ENCODE measurements around the gene IGF1R.

Gene IGF1R

GRCh38 chr15:98800437-98801233 is 152.3 kb downstream of the IGF1R start:
- ATAC-seq (ENCODE audit: insufficient read depth, low read depth) (peak; percentile 35; the same call in 2 of the 3 replicates), DNase-seq (peak; percentile 28)
- Histone ChIP-seq H3K4me1 (ENCODE audit: insufficient read depth, low read length) (peaks cover 22% of the 10 kb centered on the region), H4K20me1 (ENCODE audit: insufficient read depth, low read length) (peaks cover 68% of the 10 kb centered on the region), H3K4me2 (ENCODE audit: insufficient read depth, low read length) (no peak overlapping the region), H3K9ac (ENCODE audit: low read depth, low read length) (no peak overlapping the region), H2AFZ (ENCODE audit: low read depth, low read length) (no peak overlapping the region), H3K4me3 (ENCODE audit: low read depth in 1 of 2, low read length in 2 of 2) (no peak overlapping the region), H3K36me3 (ENCODE audit: insufficient read depth, low read length) (no peaks in the 10 kb centered on the region), H3K27ac (ENCODE audit: low read length) (peak overlapping the region; percentile 15; the same call in 1 of the 2 replicates), H3K9me3 (ENCODE audit: insufficient read depth, low read length, severe bottlenecking) (no peaks in the 10 kb centered on the region), H3K79me2 (ENCODE audit: insufficient read depth, low read length) (peaks cover 67% of the 10 kb centered on the region), H3K27me3 (ENCODE audit: insufficient read depth, low read length, poor library complexity) (no peaks in the 10 kb centered on the region)
- no peak for TF ChIP-seq CTCF (IDR thresholded peaks at IDR 0.05; ENCODE audit: borderline replicate concordance, extremely low read depth, low read length, poor library complexity, severe bottlenecking)

GRCh38 chr15:98801234-98801561 is 152.9 kb downstream of the IGF1R start:
- H3K27ac ChIP-seq (ENCODE audit: low read length), result peak overlapping the region; percentile 15; the same call in 1 of the 2 replicates
- no peaks in the 10 kb centered on the region for H3K9me3 ChIP-seq (ENCODE audit: insufficient read depth, low read length, severe bottlenecking)
- H3K4me1 ChIP-seq (ENCODE audit: insufficient read depth, low read length), result peaks cover 22% of the 10 kb centered on the region
- H2AFZ ChIP-seq (ENCODE audit: low read depth, low read length), result no peak overlapping the region
- DNase-seq (peak; percentile 71), ATAC-seq (ENCODE audit: insufficient read depth, low read depth) (peak; percentile 89)
- TF ChIP-seq CTCF (IDR thresholded peaks at IDR 0.05; ENCODE audit: borderline replicate concordance, extremely low read depth, low read length, poor library complexity, severe bottlenecking) (no peak), EZH2 (IDR thresholded peaks at IDR 0.05; ENCODE audit: borderline replicate concordance, low read depth, low read length, severe bottlenecking) (no peak)
- H4K20me1 ChIP-seq (ENCODE audit: insufficient read depth, low read length), result peaks cover 69% of the 10 kb centered on the region
- H3K4me2 ChIP-seq (ENCODE audit: insufficient read depth, low read length), result no peak overlapping the region
- peaks cover 67% of the 10 kb centered on the region for H3K79me2 ChIP-seq (ENCODE audit: insufficient read depth, low read length)
- no peak overlapping the region for H3K4me3 ChIP-seq (ENCODE audit: low read depth in 1 of 2, low read length in 2 of 2)
- H3K36me3 ChIP-seq (ENCODE audit: insufficient read depth, low read length), result no peaks in the 10 kb centered on the region
- H3K9ac ChIP-seq (ENCODE audit: low read depth, low read length), result no peak overlapping the region
- no peaks in the 10 kb centered on the region for H3K27me3 ChIP-seq (ENCODE audit: insufficient read depth, low read length, poor library complexity)

GRCh38 chr15:98802187-98802586 is 153.8 kb downstream of the IGF1R start:
- Histone ChIP-seq H4K20me1 (ENCODE audit: insufficient read depth, low read length) (peaks cover 63% of the 10 kb centered on the region), H3K27me3 (ENCODE audit: insufficient read depth, low read length, poor library complexity) (no peaks in the 10 kb centered on the region), H3K4me1 (ENCODE audit: insufficient read depth, low read length) (peaks cover 22% of the 10 kb centered on the region), H3K79me2 (ENCODE audit: insufficient read depth, low read length) (peaks cover 61% of the 10 kb centered on the region), H3K4me3 (ENCODE audit: low read depth in 1 of 2, low read length in 2 of 2) (no peak overlapping the region), H3K9ac (ENCODE audit: low read depth, low read length) (no peak overlapping the region), H3K36me3 (ENCODE audit: insufficient read depth, low read length) (no peaks in the 10 kb centered on the region), H2AFZ (ENCODE audit: low read depth, low read length) (no peak overlapping the region), H3K9me3 (ENCODE audit: insufficient read depth, low read length, severe bottlenecking) (no peaks in the 10 kb centered on the region), H3K4me2 (ENCODE audit: insufficient read depth, low read length) (no peak overlapping the region), H3K27ac (ENCODE audit: low read length) (no peak overlapping the region)
- ATAC-seq (ENCODE audit: insufficient read depth, low read depth) (no peak), DNase-seq (no peak)
- TF ChIP-seq EZH2 (IDR thresholded peaks at IDR 0.05; ENCODE audit: borderline replicate concordance, low read depth, low read length, severe bottlenecking), result no peak
- no peak for TF ChIP-seq CTCF (IDR thresholded peaks at IDR 0.05; ENCODE audit: borderline replicate concordance, extremely low read depth, low read length, poor library complexity, severe bottlenecking)

Measured in DND-41 (cell line).